Transverse colon (tissue), 4 donors: ENCODE results near the gene MEG3.

Experiments
- CTCF ChIP-seq, 5 experiments: fragments of 200-600 bp in 3 of 5; fragments of 450-650 bp in 2 of 5; sonication (generic) in 3 of 5; IDR thresholded peaks; 1 replicate in 2 of 5; 2 replicates in 3 of 5; pipeline ENCODE4 v1.5.1; 2016 to 2017; ENCODE audit warnings: antibody characterized with exemption in 5 of 5, inconsistent platforms in 3 of 5, mild to moderate bottlenecking in 2 of 5, moderate library complexity in 1 of 5
- EP300 ChIP-seq: sonication (generic); formaldehyde crosslinking; IDR thresholded peaks from one replicate; pipeline ENCODE4 v1.6.1; 2017; ENCODE audit warnings: antibody characterized with exemption, low read depth
- POLR2A ChIP-seq: fragments of 450-650 bp; IDR thresholded peaks from one replicate; pipeline ENCODE4 v1.6.1; 2016; ENCODE audit warnings: antibody characterized with exemption, mild to moderate bottlenecking, moderate library complexity
- POLR2AphosphoS5 ChIP-seq, 3 donors: sonication (generic); formaldehyde crosslinking; IDR thresholded peaks; one replicate each; pipeline ENCODE4 v1.6.1; 2016; ENCODE audit warnings: antibody characterized with exemption in 3 of 3

GRCh38 chr14:100866666-100867630, 41.0 kb downstream of the MEG3 start:
- TF ChIP-seq POLR2AphosphoS5 (IDR thresholded peaks at IDR 0.05) (no peak), CTCF (IDR thresholded peaks at IDR 0.05) (no peak), POLR2A (no peak), EP300 (no peak)
